ENCODE data around the gene C3orf18. TPM values are rescaled to one million over a fixed set of nuclear protein-coding genes. Genes with fewer than 3 reads are reported as not detected.

C3orf18 gene
- total and polyA plus RNA-seq, 2 donors from 2014 or later, result 6.2 to 14.9 TPM

- Histone ChIP-seq H3K36me3 (ENCODE audit: control insufficient read depth in 2 of 3, insufficient read depth in 3 of 3, low read length in 3 of 3) (no peaks in the 10 kb centered on the region), H3K27ac (ENCODE audit: low read depth in 2 of 2, low read length in 2 of 2) (peak overlapping the region; percentile 13 to 32), H3K9me3 (ENCODE audit: control insufficient read depth in 2 of 3, insufficient read depth in 1 of 3, low read length in 3 of 3) (no peaks in the 10 kb centered on the region), H3K27me3 (ENCODE audit: control insufficient read depth, insufficient read depth, low read length) (no peaks in the 10 kb centered on the region), H3K4me1 (ENCODE audit: control insufficient read depth in 2 of 3, insufficient read depth in 2 of 3, low read depth in 1 of 3, low read length in 3 of 3) (peaks cover 0 to 16% (median 7%) of the 10 kb centered on the region in 3 donors), H3K4me3 (ENCODE audit: low read length in 3 of 3) (no peak overlapping the region), H3K9ac (ENCODE audit: low read length in 3 of 3) (peak overlapping the region in 1 of 3 donors; percentile 19)
- intact Hi-C loops (cut with DNase I), result no loop called here
- TF ChIP-seq CTCF (IDR thresholded peaks at IDR 0.05; ENCODE audit: borderline replicate concordance, extremely low read depth, insufficient read depth), result no peak
- DNase-seq (no peak), FAIRE-seq (no peak)
These were observed 25.0 kb upstream of the C3orf18 start for GRCh38 chr3:50592568-50592967.

- no peak for DNase-seq
- intact Hi-C loops (cut with DNase I), result no loop called here
- Histone ChIP-seq H3K4me3 (ENCODE audit: low read length in 3 of 3) (no peak overlapping the region), H3K36me3 (ENCODE audit: control insufficient read depth in 2 of 3, insufficient read depth in 3 of 3, low read length in 3 of 3) (no peaks in the 10 kb centered on the region), H3K27ac (ENCODE audit: low read depth in 2 of 2, low read length in 2 of 2) (peak overlapping the region; percentile 9 to 74), H3K4me1 (ENCODE audit: control insufficient read depth in 2 of 3, insufficient read depth in 2 of 3, low read depth in 1 of 3, low read length in 3 of 3) (peaks cover 0 to 16% (median 10%) of the 10 kb centered on the region in 3 donors), H3K9ac (ENCODE audit: low read length in 3 of 3) (peak overlapping the region in 1 of 3 donors; percentile 34), H3K27me3 (ENCODE audit: control insufficient read depth, insufficient read depth, low read length) (no peaks in the 10 kb centered on the region), H3K9me3 (ENCODE audit: control insufficient read depth in 2 of 3, insufficient read depth in 1 of 3, low read length in 3 of 3) (no peaks in the 10 kb centered on the region)
- no peak for TF ChIP-seq CTCF (IDR thresholded peaks at IDR 0.05; ENCODE audit: borderline replicate concordance, extremely low read depth, insufficient read depth)
- FAIRE-seq, result no peak
These were observed 23.7 kb upstream of the C3orf18 start for GRCh38 chr3:50591196-50591741.

- H3K4me3 ChIP-seq (ENCODE audit: low read length in 3 of 3), result no peak overlapping the region
- H3K36me3 ChIP-seq (ENCODE audit: control insufficient read depth in 2 of 3, insufficient read depth in 3 of 3, low read length in 3 of 3), result peaks cover 0 to 3% (median 0%) of the 10 kb centered on the region in 3 donors
- FAIRE-seq (no peak), DNase-seq (no peak)
- TF ChIP-seq CTCF (IDR thresholded peaks at IDR 0.05; ENCODE audit: borderline replicate concordance, extremely low read depth, insufficient read depth), result no peak
- H3K27ac ChIP-seq (ENCODE audit: low read depth in 2 of 2, low read length in 2 of 2), result no peak overlapping the region
- no peaks in the 10 kb centered on the region for H3K9me3 ChIP-seq (ENCODE audit: control insufficient read depth in 2 of 3, insufficient read depth in 1 of 3, low read length in 3 of 3)
- intact Hi-C loops (cut with DNase I), result no loop called here
- no peaks in the 10 kb centered on the region for H3K27me3 ChIP-seq (ENCODE audit: control insufficient read depth, insufficient read depth, low read length)
- peaks cover 0 to 16% (median 10%) of the 10 kb centered on the region in 3 donors for H3K4me1 ChIP-seq (ENCODE audit: control insufficient read depth in 2 of 3, insufficient read depth in 2 of 3, low read depth in 1 of 3, low read length in 3 of 3)
- peak overlapping the region in 1 of 3 donors; percentile 8 for H3K9ac ChIP-seq (ENCODE audit: low read length in 3 of 3)
These were observed 21.3 kb upstream of the C3orf18 start for GRCh38 chr3:50588759-50589433.

Measured in kidney (tissue), 14 donors.